K562 (cell line): ENCODE results near the gene QPCT. TPM values are rescaled to one million over a fixed set of nuclear protein-coding genes. Genes with fewer than 3 reads are reported as not detected.

ENCODE experiments used
- ATAC-seq: fragments of 200-7000 bp; cut with Tn5 transposase; 3 replicates; pipeline ENCODE4 v1.9.1; 2020; ENCODE audit warnings: moderate library complexity
- BruUV-seq: library from RNA; stranded (reverse); fragments of 400-500 nt; replicated peaks from 2 replicates; lab custom pipeline; 2021; lab: Mats Ljungman, UMichigan
- CTCF ChIA-PET: fragments of 300-600 bp; formaldehyde crosslinking; extraction: SDS; loops from one replicate; lab custom pipeline; 2021; ENCODE audit warnings: low intra/inter-chr PET ratio; lab: Yijun Ruan, JAX
- POLR2A ChIA-PET: fragments of 300-600, 350-650 bp; sonication (Branson Sonifier 250); formaldehyde crosslinking; extraction: SDS; loops from one replicate; lab custom pipeline; 2021; ENCODE audit warnings: antibody characterized with exemption, inconsistent platforms; lab: Yijun Ruan, JAX
- DNase-seq, 4 experiments: peaks; one replicate each; pipeline versions ENCODE4 v3.0.0 to v3.0.0-alpha.2; 2011 to 2018; ENCODE audit warnings: low spot score in 3 of 4, mixed read lengths in 3 of 4; ENCODE audit errors: extremely low read depth in 1 of 4
- FAIRE-seq: peaks from 2 replicates; lab custom pipeline; 2011; peaks lifted over from hg19 to GRCh38; lab: Jason Lieb, UNC
- H2AFZ ChIP-seq: 2 replicates; pipeline ENCODE4 v1.6.0; 2011; ENCODE audit warnings: low read depth, low read length, control low read depth, inconsistent platforms
- H3K27ac ChIP-seq: fragments of 200-600 bp; 3 replicates; pipeline ENCODE4 v1.8.0; 2011; ENCODE audit warnings: low read depth, mild to moderate bottlenecking, control low read depth, inconsistent platforms, low read length, moderate library complexity, mixed read lengths; ENCODE audit errors: extremely low read depth
- H3K27me3 ChIP-seq, 2 experiments: fragments of 300-600 bp in 1 of 2; 2 replicates in 1 of 2; 3 replicates in 1 of 2; pipeline versions ENCODE4 v1.6.0 to v1.8.0; 2011; ENCODE audit warnings: inconsistent platforms in 2 of 2, low read length in 2 of 2, mild to moderate bottlenecking in 1 of 2, mixed read lengths in 1 of 2, moderate library complexity in 1 of 2; ENCODE audit not compliant: control insufficient read depth in 2 of 2, insufficient read depth in 2 of 2
- H3K36me3 ChIP-seq: fragments of 300-600 bp; 3 replicates; pipeline ENCODE4 v1.8.0; 2011; ENCODE audit warnings: mild to moderate bottlenecking, low read length, inconsistent platforms; ENCODE audit not compliant: control insufficient read depth, insufficient read depth
- H3K4me1 ChIP-seq, 2 experiments: fragments of 200-600 bp in 1 of 2; replicated peaks in 1 of 2; 2 replicates in 1 of 2; 3 replicates in 1 of 2; pipeline versions ENCODE4 v1.5.1 to v1.8.0; 2011; ENCODE audit warnings: inconsistent platforms in 2 of 2, low read length in 2 of 2, mild to moderate bottlenecking in 1 of 2, mixed read lengths in 1 of 2, moderate library complexity in 1 of 2; ENCODE audit not compliant: control insufficient read depth in 2 of 2, insufficient read depth in 2 of 2
- H3K4me2 ChIP-seq: 2 replicates; pipeline ENCODE4 v1.6.1; 2011; ENCODE audit warnings: low read length, control low read depth, inconsistent platforms, mixed read lengths; ENCODE audit not compliant: insufficient read depth
- H3K4me3 ChIP-seq: fragments of 200-600 bp; sonication (generic), shearing (Covaris generic); 2 replicates; pipeline ENCODE4 v1.5.1; 2016; ENCODE audit warnings: control low read depth, inconsistent platforms
- H3K79me2 ChIP-seq: fragments of 200-600 bp; 3 replicates; pipeline ENCODE4 v1.8.0; 2011; ENCODE audit warnings: low read length, inconsistent platforms; ENCODE audit not compliant: control insufficient read depth, insufficient read depth
- H3K9ac ChIP-seq, 2 experiments: 2 replicates each; pipeline versions ENCODE4 v1.6.0 to v1.6.1; 2011; ENCODE audit warnings: low read depth in 2 of 2, low read length in 2 of 2, control low read depth in 1 of 2, inconsistent platforms in 1 of 2, mild to moderate bottlenecking in 1 of 2, mixed read lengths in 1 of 2; ENCODE audit not compliant: insufficient read depth in 1 of 2
- H3K9me1 ChIP-seq: one replicate; pipeline ENCODE4 v1.6.0; 2011; ENCODE audit warnings: inconsistent platforms, mild to moderate bottlenecking, low read length, moderate library complexity; ENCODE audit not compliant: control insufficient read depth, insufficient read depth
- H3K9me3 ChIP-seq: replicated peaks from 2 replicates; pipeline ENCODE4 v1.5.1; 2011; ENCODE audit warnings: low read depth, low read length, inconsistent platforms; ENCODE audit not compliant: control insufficient read depth, insufficient read depth
- H4K20me1 ChIP-seq: replicated peaks from 2 replicates; pipeline ENCODE4 v1.6.1; 2011; ENCODE audit warnings: low read length, inconsistent platforms, mixed read lengths; ENCODE audit not compliant: control insufficient read depth, insufficient read depth
- CBX5 ChIP-seq: IDR thresholded peaks from 2 replicates; pipeline ENCODE4 v1.6.1; 2014; ENCODE audit warnings: low read depth, borderline replicate concordance
- CREM ChIP-seq: IDR thresholded peaks from 2 replicates; pipeline ENCODE4 v1.6.1; 2014; ENCODE audit warnings: antibody characterized with exemption, low read depth
- CTCF ChIP-seq, 3 experiments: IDR thresholded peaks in 2 of 3; conservative IDR thresholded peaks in 1 of 3; 2 replicates each; pipeline ENCODE4 v1.5.1; 2011 to 2012; ENCODE audit warnings: low read length in 3 of 3, mild to moderate bottlenecking in 3 of 3, control low read depth in 2 of 3, improper control_type of control experiment in 1 of 3, inconsistent platforms in 1 of 3, low read depth in 1 of 3, mixed read lengths in 1 of 3, moderate library complexity in 1 of 3; ENCODE audit not compliant: insufficient read depth in 2 of 3
- E2F6 ChIP-seq, 2 experiments: IDR thresholded peaks; 2 replicates each; pipeline ENCODE4 v1.6.1; 2011; ENCODE audit warnings: borderline replicate concordance in 1 of 2, control low read depth in 1 of 2, low read depth in 1 of 2, low read length in 1 of 2, mild to moderate bottlenecking in 1 of 2, mixed read lengths in 1 of 2, moderate library complexity in 1 of 2; ENCODE audit not compliant: insufficient read depth in 1 of 2, insufficient read length in 1 of 2, poor library complexity in 1 of 2, severe bottlenecking in 1 of 2; ENCODE audit errors: extremely low read depth in 1 of 2
- GABPA ChIP-seq: fragments of 200-800 bp; sonication (Bioruptor generic); conservative IDR thresholded peaks from 2 replicates; pipeline ENCODE4 v1.6.1; 2016; ENCODE audit warnings: low read depth, missing genetic modification characterization, missing compliant biosample characterization
- HMG20B ChIP-seq: fragments of 250-450 bp; sonication (Bioruptor Pico); IDR thresholded peaks from 2 replicates; pipeline ENCODE4 v1.5.0; 2021; ENCODE audit warnings: mild to moderate bottlenecking
- MAZ ChIP-seq, 2 experiments: fragments of 450-650 bp in 1 of 2; sonication (generic) in 1 of 2; formaldehyde crosslinking; IDR thresholded peaks in 1 of 2; conservative IDR thresholded peaks in 1 of 2; 2 replicates each; pipeline versions ENCODE4 v1.4.0 to v1.5.0; 2020; ENCODE audit warnings: mild to moderate bottlenecking in 1 of 2, missing genetic modification reagents in 1 of 2
- MBD2 ChIP-seq: sonication (generic); IDR thresholded peaks from 2 replicates; pipeline ENCODE4 v1.6.1; 2016; ENCODE audit warnings: low read depth, borderline replicate concordance
- NFIC ChIP-seq: fragments of 450-650 bp; IDR thresholded peaks from 2 replicates; pipeline ENCODE4 v1.6.1; 2017; ENCODE audit warnings: mild to moderate bottlenecking, inconsistent platforms
- PHF8 ChIP-seq: fragments of 200-600 bp; sonication (generic); IDR thresholded peaks from 2 replicates; pipeline ENCODE4 v1.6.1; 2012; ENCODE audit warnings: mixed run types, mild to moderate bottlenecking, inconsistent platforms, low read length, moderate library complexity, borderline replicate concordance
- POLR2A ChIP-seq: fragments of 450-650 bp; conservative IDR thresholded peaks from 2 replicates; pipeline ENCODE4 v1.6.1; 2016
- RBBP5 ChIP-seq: fragments of 200-600 bp; sonication (generic); IDR thresholded peaks from 2 replicates; pipeline ENCODE4 v1.6.1; 2012; ENCODE audit warnings: borderline replicate concordance, mild to moderate bottlenecking, low read length, control low read depth, inconsistent platforms; ENCODE audit not compliant: insufficient read depth, poor library complexity, severe bottlenecking
- SMAD4 ChIP-seq: fragments of 250-450 bp; sonication (Bioruptor Pico); conservative IDR thresholded peaks from 2 replicates; pipeline ENCODE4 v1.8.0; 2021; ENCODE audit warnings: inconsistent platforms, mild to moderate bottlenecking, moderate library complexity
- STAT5B ChIP-seq: fragments of 250-450 bp; sonication (Bioruptor Pico); IDR thresholded peaks from 2 replicates; pipeline ENCODE4 v1.8.0; 2021; ENCODE audit warnings: mild to moderate bottlenecking, inconsistent platforms
- ZC3H8 ChIP-seq: fragments of 450-650 bp; IDR thresholded peaks from 2 replicates; pipeline ENCODE4 v1.6.1; 2017
- ZNF639 ChIP-seq, 2 experiments: fragments of 200-800 bp in 1 of 2; sonication (Bioruptor generic) in 1 of 2; sonication (generic) in 1 of 2; formaldehyde crosslinking in 1 of 2; IDR thresholded peaks in 1 of 2; conservative IDR thresholded peaks in 1 of 2; 2 replicates each; pipeline versions ENCODE4 v1.5.0 to v1.6.1; 2016 to 2020; ENCODE audit warnings: missing compliant biosample characterization in 1 of 2, missing genetic modification characterization in 1 of 2, missing genetic modification reagents in 1 of 2
- ZNF717 ChIP-seq: fragments of 250-450 bp; sonication (Bioruptor Pico); IDR thresholded peaks from 2 replicates; pipeline ENCODE4 v1.5.0; 2021
- WGBS: fragments of 100-300 bp; shearing (Covaris generic); methylation state at CpG from one replicate; pipeline ENCODE4 v1.1.6; 2016; ENCODE audit warnings: low coverage, mixed read lengths; ENCODE audit not compliant: insufficient coverage; ENCODE audit errors: missing lambda C conversion rate; 5-methylcytosine and 5-hydroxymethylcytosine counted together
- in situ Hi-C: fragments of 300-500 bp; cut with MboI; formaldehyde crosslinking; loops from 4 replicates; pipeline ENCODE4 v1.15.0; 2018; ENCODE audit warnings: inconsistent platforms, mixed read lengths
- intact Hi-C: fragments of 100-400 bp; cut with micrococcal nuclease; formaldehyde crosslinking; loops from 2 replicates; pipeline ENCODE4 v1.14.2; 2022
- polyA plus RNA-seq, 8 experiments: library from polyadenylated mRNA; depleted of rRNA in 4 of 8; stranded (reverse) in 5 of 8; unstranded in 3 of 8; fragments of >200 nt; fragmentation: Nextera tagmentation in 2 of 8; fragmentation: Illumina TruSeq in 1 of 8; extraction: Ambion mirVana in 2 of 8; extraction: Trizol in 1 of 8; gene quantifications; 2 replicates each; pipeline versions ENCODE4 v1.2.1 to v1.2.3, GENCODE V29; 2011 to 2014; ENCODE audit warnings: inconsistent platforms in 1 of 8, missing spikeins in 1 of 8
- total RNA-seq, 7 experiments: library from RNA; depleted of rRNA in 6 of 7; stranded (reverse); fragments of >200 nt in 6 of 7; fragmentation: Illumina TruSeq in 2 of 7; extraction: Trizol in 2 of 7; gene quantifications; 2 replicates each; pipeline versions ENCODE4 v1.2.1 to v1.2.3, GENCODE V29; 2011 to 2021; ENCODE audit warnings: low replicate concordance in 1 of 7

QPCT gene
- total and polyA plus RNA-seq, 9 of the 15 experiments (the other 6 are each of a cell fraction or from before 2014, with no cell fraction given) = 0.07 TPM; not detected in 8

- POLR2A ChIA-PET = no interaction called here
- CTCF ChIA-PET = no interaction called here
- H3K79me2 ChIP-seq = peaks cover 24% of the 10 kb centered on the region
- H3K9me3 ChIP-seq = no peaks in the 10 kb centered on the region
- peak overlapping the region; percentile 76 for H3K4me3 ChIP-seq
- H3K36me3 ChIP-seq = peaks cover 3% of the 10 kb centered on the region; the same call in 1 of the 3 replicates
- FAIRE-seq = no peak
- peak overlapping the region; percentile 47; the same call in 1 of the 2 replicates for H2AFZ ChIP-seq
- no CpG with 5 or more reads among the region's 33 CpGs for WGBS
- DNase-seq = peak in 1 of 4 experiments; percentile 66
- peak overlapping the region; percentile 72; the same call in 1 of the 3 replicates for H3K27ac ChIP-seq
- no peak overlapping the region; the same call in 1 of the 2 replicates for H3K4me2 ChIP-seq
- H4K20me1 ChIP-seq = no peaks in the 10 kb centered on the region
- intact Hi-C loops (no loop called here), in situ Hi-C loops (no loop called here)
- no peaks in the 10 kb centered on the region for H3K9me1 ChIP-seq
- no TSS peak for BruUV-seq
- peak overlapping the region in 1 of 2 experiments; percentile 98; a peak in 2 of 4 replicates for H3K9ac ChIP-seq
- H3K4me1 ChIP-seq = peaks cover 12 to 14% of the 10 kb centered on the region in 2 experiments
- ATAC-seq = no peak
- H3K27me3 ChIP-seq = no peaks in the 10 kb centered on the region
- TF ChIP-seq PHF8 = peak; percentile 55; the same call in 1 of the 2 replicates
- 0 out of 2 replicates have a peak, but pooled peaks have one; percentile 2 for TF ChIP-seq CREM
- 0 out of 2 replicates have a peak, but pooled peaks have one; percentile 11 for TF ChIP-seq SMAD4
- TF ChIP-seq GABPA = no peak; the same call in 1 of the 2 replicates
- peak in 1 of 2 experiments; percentile 83; a peak in 2 of 4 replicates for TF ChIP-seq ZNF639 (CRISPR knock-in tag; conservative IDR thresholded peaks at IDR 0.05 in 1 of 2, IDR thresholded peaks at IDR 0.05 in 1 of 2)
- TF ChIP-seq HMG20B (CRISPR knock-in tag) = no peak
- TF ChIP-seq RBBP5 = peak; percentile 62
- peak; percentile 54 for TF ChIP-seq POLR2A
- no peak for TF ChIP-seq NFIC
- peak in 1 of 2 experiments; percentile 85; a peak in 3 of 4 replicates for TF ChIP-seq MAZ (CRISPR knock-in tag; conservative IDR thresholded peaks at IDR 0.05 in 1 of 2, IDR thresholded peaks at IDR 0.05 in 1 of 2)
- peak in 1 of 3 experiments; percentile 53; a peak in 2 of 6 replicates for TF ChIP-seq CTCF (IDR thresholded peaks at IDR 0.05 in 2 of 3, conservative IDR thresholded peaks at IDR 0.05 in 1 of 3; ENCODE audit: insufficient read depth in 2 of 3, low read depth in 1 of 3, low read length in 3 of 3)
- peak; percentile 78 to 79 for TF ChIP-seq E2F6 (IDR thresholded peaks at IDR 0.05; ENCODE audit: borderline replicate concordance in 1 of 2, extremely low read depth in 1 of 2, insufficient read depth in 1 of 2, insufficient read length in 1 of 2, low read depth in 1 of 2, low read length in 1 of 2, poor library complexity in 1 of 2, severe bottlenecking in 1 of 2)
- 0 out of 2 replicates have a peak, but pooled peaks have one; percentile 10 for TF ChIP-seq MBD2
- no peak for TF ChIP-seq ZC3H8
- TF ChIP-seq CBX5 = no peak
- TF ChIP-seq STAT5B (CRISPR knock-in tag) = no peak
- TF ChIP-seq ZNF717 (CRISPR knock-in tag) = no peak
Measured at GRCh38 chr2:37324536-37324785, 20.0 kb upstream of the QPCT start.
